MCF 10A (cell line): ENCODE results near the gene ST3GAL5. TPM values are rescaled to one million over a fixed set of nuclear protein-coding genes. Genes with fewer than 3 reads are reported as not detected.
"Not testable (repeated sequence)": the region's sequence is repeated elsewhere in the genome, so short reads cannot be mapped to it uniquely, and the experiment has no call there.

Experiments used
- BruUV-seq: library from RNA; stranded (reverse); fragments of 400-500 nt; replicated peaks from 2 replicates; lab custom pipeline; 2021; lab: Mats Ljungman, UMichigan
- CTCF ChIA-PET: fragments of 300-600 bp; sonication (Branson Sonifier 250); formaldehyde crosslinking; extraction: SDS; loops from one replicate; lab custom pipeline; 2021; ENCODE audit warnings: antibody characterized with exemption, inconsistent platforms; lab: Yijun Ruan, JAX
- POLR2A ChIA-PET: fragments of 300-600, 350-650 bp; sonication (Branson Sonifier 250); formaldehyde crosslinking; extraction: SDS; loops from one replicate; lab custom pipeline; 2020; ENCODE audit warnings: antibody characterized with exemption, inconsistent platforms; lab: Yijun Ruan, JAX
- DNase-seq: peaks from one replicate; pipeline ENCODE4 v3.0.0-alpha.2; 2018; ENCODE audit not compliant: unreplicated experiment
- H3K27ac Mint-ChIP-seq: one replicate; pipeline ENCODE4 v1.8.0; 2022; ENCODE audit warnings: mild to moderate bottlenecking, low read depth, mixed read lengths; ENCODE audit not compliant: unreplicated experiment
- H3K27me3 Mint-ChIP-seq: one replicate; pipeline ENCODE4 v1.8.0; 2022; ENCODE audit warnings: mixed read lengths; ENCODE audit not compliant: insufficient read depth, unreplicated experiment
- H3K36me3 Mint-ChIP-seq: one replicate; pipeline ENCODE4 v1.8.0; 2022; ENCODE audit warnings: mild to moderate bottlenecking, moderate library complexity, mixed read lengths; ENCODE audit not compliant: insufficient read depth, unreplicated experiment
- H3K4me1 Mint-ChIP-seq: one replicate; pipeline ENCODE4 v1.8.0; 2022; ENCODE audit warnings: mixed read lengths; ENCODE audit not compliant: insufficient read depth, unreplicated experiment
- H3K4me3 Mint-ChIP-seq: one replicate; pipeline ENCODE4 v1.8.0; 2022; ENCODE audit warnings: mild to moderate bottlenecking, moderate library complexity, mixed read lengths; ENCODE audit not compliant: unreplicated experiment
- H3K9me3 Mint-ChIP-seq: one replicate; pipeline ENCODE4 v1.8.0; 2022; ENCODE audit warnings: mixed read lengths; ENCODE audit not compliant: unreplicated experiment
- CTCF ChIP-seq: fragments of 200-600 bp; IDR thresholded peaks from one replicate; pipeline ENCODE4 v1.8.0; 2022; ENCODE audit warnings: antibody characterized with exemption, mild to moderate bottlenecking; ENCODE audit not compliant: unreplicated experiment
- intact Hi-C: fragments of 100-400 bp; cut with micrococcal nuclease; formaldehyde crosslinking; loops from 2 replicates; pipeline ENCODE4 v1.14.1; 2022
- total RNA-seq: library from RNA; stranded (reverse); gene quantifications from 2 replicates; pipeline ENCODE4 v1.2.3, GENCODE V29; 2022

The ST3GAL5 gene
- total RNA-seq, 1 experiment from 2014 or later, result 2.3 TPM

GRCh38 chr2:85888020-85888683, 638 bp downstream of the ST3GAL5 start:
- no TSS peak for BruUV-seq
- no peak overlapping the region for H3K27ac Mint-ChIP-seq

GRCh38 chr2:85887566-85888019, 1.2 kb downstream of the ST3GAL5 start:
- BruUV-seq, result no TSS peak
- no peak overlapping the region for H3K27ac Mint-ChIP-seq
- intact Hi-C loops, result loop anchor here (1.0 to 5.0 kb wide), 2 partner anchors 135 to 193 kb away; no protein-coding TSS in a partner anchor
- peak overlapping the region; percentile 90 for H3K4me3 Mint-ChIP-seq
- no peaks in the 10 kb centered on the region for H3K9me3 Mint-ChIP-seq
- no peak for TF ChIP-seq CTCF
- H3K27me3 Mint-ChIP-seq, result no peaks in the 10 kb centered on the region
- H3K36me3 Mint-ChIP-seq, result no peaks in the 10 kb centered on the region
- H3K4me1 Mint-ChIP-seq, result peaks cover 28% of the 10 kb centered on the region
- no peak for DNase-seq
- ChIA-PET CTCF (interaction anchor here (0.6 to 5.6 kb wide), 25 partner anchors 10 to 223 kb away, joined by 3 to 65 read pairs (median 4); no protein-coding TSS in a partner anchor), POLR2A (interaction anchor here (0.9 to 2.1 kb wide), 9 partner anchors 16 to 307 kb away, joined by 3 to 7 read pairs (median 5); partner anchors contain the start of genes IMMT and PTCD3)

More at GRCh38 chr2:85888020-85888683, 638 bp downstream of the ST3GAL5 start:
- intact Hi-C loops, result loop anchor here (1.0 to 5.0 kb wide), 2 partner anchors 134 to 192 kb away; no protein-coding TSS in a partner anchor
- TF ChIP-seq CTCF, result no peak
- no peak for DNase-seq
- H3K9me3 Mint-ChIP-seq, result no peaks in the 10 kb centered on the region
- H3K27me3 Mint-ChIP-seq, result no peaks in the 10 kb centered on the region
- ChIA-PET POLR2A (interaction anchor here (0.9 to 2.1 kb wide), 13 partner anchors 10 to 307 kb away, joined by 3 to 7 read pairs (median 5); partner anchors contain the start of genes IMMT and POLR1A), CTCF (interaction anchor here (0.7 to 5.6 kb wide), 23 partner anchors 9 to 222 kb away, joined by 3 to 65 read pairs (median 4); no protein-coding TSS in a partner anchor)
- no peaks in the 10 kb centered on the region for H3K36me3 Mint-ChIP-seq
- peaks cover 28% of the 10 kb centered on the region for H3K4me1 Mint-ChIP-seq
- H3K4me3 Mint-ChIP-seq, result peak overlapping the region; percentile 90

GRCh38 chr2:85886590-85886989, 2.2 kb downstream of the ST3GAL5 start:
- TF ChIP-seq CTCF, result no peak
- POLR2A ChIA-PET, result interaction anchor here (0.6 to 2.1 kb wide), 8 partner anchors 22 to 220 kb away, joined by 3 to 7 read pairs (median 5); partner anchors contain the start of gene PTCD3
- Mint-ChIP-seq H3K4me1 (peaks cover 28% of the 10 kb centered on the region), H3K27ac (peak overlapping the region; percentile 25), H3K36me3 (no peaks in the 10 kb centered on the region), H3K27me3 (no peaks in the 10 kb centered on the region), H3K9me3 (peaks cover under 1% of the 10 kb centered on the region), H3K4me3 (peak overlapping the region; percentile 35)
- peak; percentile 76 for DNase-seq
- CTCF ChIA-PET, result interaction anchor here (0.5 to 5.6 kb wide), 11 partner anchors 9 to 567 kb away, joined by 3 to 65 read pairs (median 4); no protein-coding TSS in a partner anchor
- intact Hi-C loops, result loop anchor here (5.0 kb wide), 1 partner anchor 136 kb away; no protein-coding TSS in a partner anchor
- BruUV-seq, result no TSS peak

- H3K9me3 Mint-ChIP-seq, result peaks cover 5% of the 10 kb centered on the region
- CTCF ChIA-PET, result interaction anchor here (0.5 to 5.6 kb wide), 9 partner anchors 9 to 567 kb away, joined by 3 to 65 read pairs (median 4); no protein-coding TSS in a partner anchor
- peak overlapping the region; percentile 25 for H3K27ac Mint-ChIP-seq
- no peak for DNase-seq
- no peak for TF ChIP-seq CTCF
- peaks cover 4% of the 10 kb centered on the region for H3K36me3 Mint-ChIP-seq
- BruUV-seq, result no TSS peak
- no peaks in the 10 kb centered on the region for H3K27me3 Mint-ChIP-seq
- H3K4me1 Mint-ChIP-seq, result peaks cover 28% of the 10 kb centered on the region
- intact Hi-C loops, result loop anchor here (5.0 kb wide), 1 partner anchor 136 kb away; no protein-coding TSS in a partner anchor
- POLR2A ChIA-PET, result interaction anchor here (0.6 to 2.1 kb wide), 5 partner anchors 23 to 193 kb away, joined by 3 to 7 read pairs (median 5); no protein-coding TSS in a partner anchor
- H3K4me3 Mint-ChIP-seq, result no peak overlapping the region
Observed at GRCh38 chr2:85886141-85886540, 2.6 kb downstream of the ST3GAL5 start.

GRCh38 chr2:85881781-85882180, 7.0 kb downstream of the ST3GAL5 start:
- H3K27me3 Mint-ChIP-seq, BruUV-seq, H3K4me3 Mint-ChIP-seq, POLR2A ChIA-PET, H3K27ac Mint-ChIP-seq, H3K9me3 Mint-ChIP-seq, H3K36me3 Mint-ChIP-seq, intact Hi-C loops, DNase-seq: not testable (repeated sequence)
- CTCF ChIA-PET, result interaction anchor here (0.7 kb wide), 1 partner anchor 55 kb away, joined by 4 read pairs; no protein-coding TSS in a partner anchor
- H3K4me1 Mint-ChIP-seq, result peaks cover 14% of the 10 kb centered on the region
